Naive B cell (primary cell): Measurements from ENCODE around the gene MUC12. TPM values are rescaled to one million over a fixed set of nuclear protein-coding genes. Genes with fewer than 3 reads are reported as not detected.
"Not testable (repeated sequence)": the region's sequence is repeated elsewhere in the genome, so short reads cannot be mapped to it uniquely, and the experiment has no call there.

Experiments
- ATAC-seq, 2 donors: fragments of 150-1000 bp; cut with Tn5 transposase; 2 replicates each; pipeline ENCODE4 v1.10.0; 2021; ENCODE audit warnings: low read depth in 2 of 2, mild to moderate bottlenecking in 2 of 2, moderate library complexity in 2 of 2
- DNase-seq: peaks from one replicate; pipeline ENCODE4 v3.0.0; 2022
- H3K27ac Mint-ChIP-seq, 6 donors: one replicate each; pipeline ENCODE4 v1.8.0; 2020 to 2022; ENCODE audit warnings: mild to moderate bottlenecking in 6 of 6, mixed read lengths in 6 of 6, moderate library complexity in 5 of 6, inconsistent platforms in 2 of 6
- H3K27me3 Mint-ChIP-seq, 3 donors: one replicate each; pipeline ENCODE4 v1.8.0; 2021 to 2022; ENCODE audit warnings: mixed read lengths in 3 of 3, mild to moderate bottlenecking in 1 of 3
- H3K36me3 Mint-ChIP-seq, 2 donors: one replicate each; pipeline ENCODE4 v1.8.0; 2020 to 2022; ENCODE audit warnings: mixed read lengths in 2 of 2, inconsistent platforms in 1 of 2, mild to moderate bottlenecking in 1 of 2
- H3K4me1 Mint-ChIP-seq, 3 donors: one replicate each; pipeline ENCODE4 v1.8.0; 2020 to 2022; ENCODE audit warnings: mixed read lengths in 3 of 3, inconsistent platforms in 1 of 3, mild to moderate bottlenecking in 1 of 3, moderate library complexity in 1 of 3
- H3K4me3 Mint-ChIP-seq, 8 donors: one replicate each; pipeline ENCODE4 v1.8.0; 2020 to 2022; ENCODE audit warnings: mild to moderate bottlenecking in 8 of 8, mixed read lengths in 8 of 8, moderate library complexity in 8 of 8, inconsistent platforms in 2 of 8
- H3K9me3 Mint-ChIP-seq, 7 donors: one replicate each; pipeline ENCODE4 v1.8.0; 2020 to 2022; ENCODE audit warnings: mixed read lengths in 7 of 7, mild to moderate bottlenecking in 5 of 7, inconsistent platforms in 2 of 7, moderate library complexity in 1 of 7
- polyA plus RNA-seq, 6 donors: library from polyadenylated mRNA; unstranded; fragments of 300-500 nt; fragmentation: Illumina TruSeq; gene quantifications; one replicate each; pipeline ENCODE4 v1.2.3, GENCODE V29; 2021; ENCODE audit warnings: low read depth in 6 of 6

Gene MUC12
- polyA plus RNA-seq, 6 donors from 2014 or later = not detected

GRCh38 chr7:101064176-101064550 lies 94.8 kb downstream of the MUC12 start:
- DNase-seq, H3K4me1 Mint-ChIP-seq: not testable (repeated sequence)

GRCh38 chr7:101065162-101065561 lies 95.8 kb downstream of the MUC12 start:
- not testable (repeated sequence) for H3K9me3 Mint-ChIP-seq, H3K36me3 Mint-ChIP-seq, H3K4me1 Mint-ChIP-seq, ATAC-seq, H3K27ac Mint-ChIP-seq, H3K4me3 Mint-ChIP-seq, DNase-seq
- H3K27me3 Mint-ChIP-seq = peaks cover 22 to 60% (median 57%) of the 10 kb centered on the region in 3 donors

More at GRCh38 chr7:101064176-101064550, 94.8 kb downstream of the MUC12 start:
- not testable (repeated sequence) for H3K4me3 Mint-ChIP-seq, H3K27ac Mint-ChIP-seq, H3K36me3 Mint-ChIP-seq, ATAC-seq, H3K9me3 Mint-ChIP-seq
- peaks cover 27 to 58% (median 50%) of the 10 kb centered on the region in 3 donors for H3K27me3 Mint-ChIP-seq

- Mint-ChIP-seq H3K27me3 (peaks cover 22 to 53% (median 52%) of the 10 kb centered on the region in 3 donors), H3K9me3 (peaks cover 0 to 2% (median 0%) of the 10 kb centered on the region in 7 donors), H3K27ac (no peak overlapping the region)
These were observed 96.9 kb downstream of the MUC12 start for GRCh38 chr7:101066141-101066832.

DNA sequence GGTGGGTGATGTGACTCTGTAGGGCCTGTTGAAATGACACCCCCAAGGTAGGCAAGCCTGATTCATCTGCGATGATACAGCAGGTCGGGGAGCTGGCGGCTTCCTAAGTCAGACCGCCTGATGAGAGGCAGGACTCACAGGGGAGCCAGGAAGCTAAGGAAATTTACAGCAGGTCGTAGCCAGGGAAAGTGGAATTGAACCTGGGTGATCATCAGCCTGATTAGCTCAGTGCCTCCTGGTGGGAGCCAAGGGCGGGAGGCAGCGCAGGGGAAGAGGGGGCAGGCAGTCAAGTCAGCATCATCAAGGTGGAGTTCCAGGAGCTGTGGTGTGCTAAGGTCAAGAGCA lies 97.4 kb downstream of the MUC12 start:
- no peaks in the 10 kb centered on the region for H3K36me3 Mint-ChIP-seq
- peaks cover 22 to 52% (median 51%) of the 10 kb centered on the region in 3 donors for H3K27me3 Mint-ChIP-seq
- no peak overlapping the region for H3K4me3 Mint-ChIP-seq
- H3K9me3 Mint-ChIP-seq = peaks cover 0 to 2% (median 0%) of the 10 kb centered on the region in 7 donors
- no peaks in the 10 kb centered on the region for H3K4me1 Mint-ChIP-seq
- no peak for ATAC-seq
- no peak overlapping the region for H3K27ac Mint-ChIP-seq
- no peak for DNase-seq

More at GRCh38 chr7:101066141-101066832, 96.9 kb downstream of the MUC12 start:
- no peak for ATAC-seq
- Mint-ChIP-seq H3K36me3 (no peaks in the 10 kb centered on the region), H3K4me3 (no peak overlapping the region), H3K4me1 (no peaks in the 10 kb centered on the region)
- no peak for DNase-seq

DNA sequence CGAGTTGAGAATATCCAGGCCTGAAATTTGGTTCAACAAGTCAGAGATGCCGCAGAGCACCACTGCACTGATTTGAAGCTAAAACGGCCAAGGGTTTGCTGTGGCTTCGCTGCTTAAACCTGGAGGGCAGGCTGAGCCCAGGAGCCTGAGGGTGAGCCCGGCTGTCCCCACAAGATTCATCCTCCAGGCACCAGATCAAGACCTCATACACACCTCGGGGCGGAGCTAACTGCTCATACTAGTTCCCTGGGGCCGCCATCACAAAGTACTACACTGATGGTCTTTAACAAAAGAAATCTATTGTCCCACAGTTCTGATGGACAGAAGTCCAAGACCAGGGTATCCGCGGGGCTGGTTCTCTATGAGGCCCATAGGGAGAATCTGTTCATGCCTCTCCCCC lies 99.0 kb downstream of the MUC12 start:
- Mint-ChIP-seq H3K4me1 (no peaks in the 10 kb centered on the region), H3K36me3 (no peaks in the 10 kb centered on the region), H3K27me3 (peaks cover 22 to 49% (median 46%) of the 10 kb centered on the region in 3 donors), H3K27ac (no peak overlapping the region), H3K9me3 (peaks cover 0 to 2% (median 0%) of the 10 kb centered on the region in 7 donors), H3K4me3 (no peak overlapping the region)
- no peak for DNase-seq
- ATAC-seq = no peak

Other genes starting within 250 kb of the MUC12 start
- not detected for gene EPO, start 249.1 kb upstream of the MUC12 start, polyA plus RNA-seq
- gene ZAN, start 236.0 kb upstream of the MUC12 start, polyA plus RNA-seq = not detected
- gene EPHB4, start 142.0 kb upstream of the MUC12 start, polyA plus RNA-seq = under 1 TPM in 4 of 6 donors, not detected in 2; 0.19 to 0.69 (median 0.47) TPM
- gene SLC12A9, start 116.9 kb upstream of the MUC12 start, polyA plus RNA-seq = 10 to 100 TPM in 4 of 6 donors, 1 to 10 TPM in 2; 7.8 to 13.1 (median 11.5) TPM
- 1 to 10 TPM; 2.1 to 5.7 (median 3.4) TPM for gene TRIP6, start 102.2 kb upstream of the MUC12 start, polyA plus RNA-seq
- gene SRRT, start 94.5 kb upstream of the MUC12 start, polyA plus RNA-seq = 10 to 100 TPM; 17.5 to 79.0 (median 46.0) TPM
- gene UFSP1, start 79.8 kb upstream of the MUC12 start, polyA plus RNA-seq = 1 to 10 TPM in 3 of 6 donors, under 1 TPM in 2, not detected in 1; 0.34 to 2.5 (median 1.7) TPM
- gene ACHE, start 73.7 kb upstream of the MUC12 start, polyA plus RNA-seq = under 1 TPM in 2 of 6 donors, not detected in 4; 0.55 to 0.92 TPM
- not detected for gene MUC3A, start 20.0 kb upstream of the MUC12 start, polyA plus RNA-seq
- not detected for gene MUC17, start 50.5 kb downstream of the MUC12 start, polyA plus RNA-seq
- gene TRIM56, start 115.9 kb downstream of the MUC12 start, polyA plus RNA-seq = 10 to 100 TPM in 1 of 6 donors, 1 to 10 TPM in 5; 1.0 to 17.7 (median 6.3) TPM
- gene SERPINE1, start 157.5 kb downstream of the MUC12 start, polyA plus RNA-seq = under 1 TPM in 1 of 6 donors, not detected in 5; 0.44 TPM
- 10 to 100 TPM in 1 of 6 donors, 1 to 10 TPM in 5; 3.7 to 10.3 (median 4.9) TPM for gene AP1S1, start 184.9 kb downstream of the MUC12 start, polyA plus RNA-seq
- not detected for gene VGF, start 196.0 kb downstream of the MUC12 start, polyA plus RNA-seq
- not detected for gene NAT16, start 210.7 kb downstream of the MUC12 start, polyA plus RNA-seq
- not detected for gene MOGAT3, start 231.5 kb downstream of the MUC12 start, polyA plus RNA-seq
- gene PLOD3, start 248.0 kb downstream of the MUC12 start, polyA plus RNA-seq = 10 to 100 TPM; 10.2 to 16.5 (median 10.5) TPM
- gene ZNHIT1, start 248.6 kb downstream of the MUC12 start, polyA plus RNA-seq = 10 to 100 TPM; 43.9 to 67.5 (median 52.4) TPM